HFF-Myc (cell line): Measurements from ENCODE around the gene TMEM163.

Experiments
- DNase-seq: peaks from one replicate; pipeline ENCODE4 v3.0.0-alpha.2; 2011; ENCODE audit warnings: low read depth; ENCODE audit errors: extremely low read depth
- H3K4me3 ChIP-seq: replicated peaks from 2 replicates; pipeline ENCODE4 v1.5.1; 2011; ENCODE audit warnings: low read depth, mild to moderate bottlenecking, control low read depth, low read length
- CTCF ChIP-seq: IDR thresholded peaks from 2 replicates; pipeline ENCODE4 v1.5.1; 2012; ENCODE audit warnings: mild to moderate bottlenecking, low read depth, low read length, control low read depth; ENCODE audit errors: missing control alignments

The TMEM163 gene

GRCh38 chr2:134455426-134455825 is 263.4 kb downstream of the TMEM163 start:
- DNase-seq, result no peak
- TF ChIP-seq CTCF, result no peak
- no peak overlapping the region for H3K4me3 ChIP-seq

- H3K4me3 ChIP-seq, result no peak overlapping the region
- TF ChIP-seq CTCF, result no peak
- no peak for DNase-seq
Measured at GRCh38 chr2:134454931-134455330, 263.9 kb downstream of the TMEM163 start.

GRCh38 chr2:134454426-134454825 is 264.4 kb downstream of the TMEM163 start:
- TF ChIP-seq CTCF, result no peak
- no peak overlapping the region for H3K4me3 ChIP-seq
- DNase-seq, result no peak

GRCh38 chr2:134453973-134454372 is 264.8 kb downstream of the TMEM163 start:
- TF ChIP-seq CTCF, result no peak
- DNase-seq, result no peak
- H3K4me3 ChIP-seq, result no peak overlapping the region

- DNase-seq, result no peak
- TF ChIP-seq CTCF, result no peak
- no peak overlapping the region for H3K4me3 ChIP-seq
Measured at GRCh38 chr2:134453476-134453875, 265.3 kb downstream of the TMEM163 start.

GRCh38 chr2:134452042-134452733 is 266.6 kb downstream of the TMEM163 start:
- H3K4me3 ChIP-seq, result no peak overlapping the region
- DNase-seq, result no peak
- TF ChIP-seq CTCF, result no peak

GRCh38 chr2:134451347-134451630 is 267.5 kb downstream of the TMEM163 start:
- DNase-seq, result no peak
- no peak for TF ChIP-seq CTCF
- H3K4me3 ChIP-seq, result no peak overlapping the region
